Fibroblast of upper back skin (primary cell): ENCODE results near the gene NCOR1.
"Not testable (repeated sequence)": the region's sequence is repeated elsewhere in the genome, so short reads cannot be mapped to it uniquely, and the experiment has no call there.

ENCODE experiments used
- DNase-seq: peaks from one replicate; pipeline ENCODE4 v3.0.0-alpha.2; 2013

The NCOR1 gene

DNA sequence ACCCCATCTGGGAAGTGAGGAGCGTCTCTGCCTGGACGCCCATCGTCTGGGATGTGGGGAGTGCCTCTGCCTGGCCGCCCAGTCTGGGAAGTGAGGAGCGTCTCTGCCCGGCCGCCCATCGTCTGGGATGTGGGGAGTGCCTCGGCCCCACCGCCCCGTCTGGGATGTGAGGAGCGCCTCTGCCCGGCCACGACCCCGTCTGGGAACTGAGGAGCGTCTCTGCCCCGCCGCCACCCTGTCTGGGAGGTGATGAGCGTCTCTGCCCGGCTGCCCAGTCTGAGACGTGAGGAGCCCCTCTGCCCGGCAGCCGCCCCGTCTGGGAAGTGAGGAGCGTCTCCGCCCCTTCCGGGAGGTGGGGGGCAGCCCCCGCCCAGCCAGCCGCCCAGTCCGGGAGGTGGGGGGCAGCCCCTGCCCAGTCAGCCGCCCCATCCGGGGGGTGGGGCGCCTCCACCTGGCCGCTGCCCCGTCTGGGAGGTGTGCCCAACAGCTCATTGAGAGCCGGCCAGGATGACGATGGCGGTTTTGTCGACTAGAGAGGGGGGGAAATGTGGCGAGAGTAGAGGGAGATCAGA lies 69.9 kb downstream of the NCOR1 start:
- DNase-seq, result not testable (repeated sequence)

GRCh38 chr17:16141685-16142084 lies 73.6 kb downstream of the NCOR1 start:
- no peak for DNase-seq

- no peak for DNase-seq
These were observed 74.5 kb downstream of the NCOR1 start for GRCh38 chr17:16140854-16141253.

- no peak for DNase-seq
These were observed 79.9 kb downstream of the NCOR1 start for GRCh38 chr17:16135461-16135860.

DNA sequence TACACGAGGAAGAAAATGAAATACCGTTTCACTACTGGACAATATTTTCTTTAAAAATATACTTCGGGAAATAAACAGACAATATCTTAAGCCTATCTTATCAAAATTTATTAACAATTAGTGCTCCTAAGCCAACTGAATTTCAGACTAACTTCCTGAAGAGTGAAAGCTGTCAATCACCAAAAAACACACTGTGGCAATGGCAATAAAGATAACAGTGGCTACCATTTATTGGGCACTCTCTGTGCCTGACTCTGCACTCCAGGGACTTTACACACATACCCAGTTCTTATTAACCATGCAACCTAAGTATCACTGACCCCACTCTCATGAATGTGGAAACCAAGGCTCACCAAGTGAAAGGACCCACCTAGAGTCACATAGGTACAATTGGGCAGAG lies 83.7 kb downstream of the NCOR1 start:
- DNase-seq, result no peak

GRCh38 chr17:16129441-16130205 lies 85.7 kb downstream of the NCOR1 start:
- no peak for DNase-seq

- DNase-seq, result no peak
These were observed 91.8 kb downstream of the NCOR1 start for GRCh38 chr17:16123531-16123930.

DNA sequence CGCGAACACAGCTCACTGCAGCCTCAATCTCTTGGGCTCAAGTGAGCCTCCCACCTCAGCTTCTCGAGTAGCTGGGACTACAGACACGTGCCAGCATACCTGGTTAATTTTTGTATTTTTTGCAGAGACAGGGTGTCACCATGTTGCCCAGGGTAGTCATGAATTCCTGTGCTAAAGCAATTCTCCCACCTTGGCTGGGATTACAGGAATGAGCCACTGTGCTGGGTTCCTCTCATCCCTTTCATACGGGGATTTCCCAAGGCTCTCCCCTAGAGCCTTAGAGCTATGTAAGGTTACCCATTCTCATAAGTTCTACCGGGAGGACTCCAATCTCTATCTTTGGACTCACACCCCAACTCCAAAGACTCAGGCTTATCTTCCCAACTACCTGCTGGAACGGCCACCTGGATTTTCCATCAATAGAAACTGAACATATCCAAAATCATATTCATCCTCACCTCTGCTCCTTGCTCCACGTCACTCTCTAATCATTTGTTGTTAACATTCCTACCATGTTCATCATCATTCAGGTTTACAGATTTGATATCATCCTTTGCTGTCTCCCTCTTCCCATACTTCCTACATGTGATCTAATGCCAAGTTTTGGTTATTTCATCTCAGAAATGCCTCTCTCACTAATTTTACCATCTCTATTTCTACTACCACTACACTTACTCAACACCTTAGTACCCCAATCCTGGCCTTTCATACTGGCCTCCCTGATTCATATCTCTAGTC lies 92.5 kb downstream of the NCOR1 start:
- no peak for DNase-seq

DNA sequence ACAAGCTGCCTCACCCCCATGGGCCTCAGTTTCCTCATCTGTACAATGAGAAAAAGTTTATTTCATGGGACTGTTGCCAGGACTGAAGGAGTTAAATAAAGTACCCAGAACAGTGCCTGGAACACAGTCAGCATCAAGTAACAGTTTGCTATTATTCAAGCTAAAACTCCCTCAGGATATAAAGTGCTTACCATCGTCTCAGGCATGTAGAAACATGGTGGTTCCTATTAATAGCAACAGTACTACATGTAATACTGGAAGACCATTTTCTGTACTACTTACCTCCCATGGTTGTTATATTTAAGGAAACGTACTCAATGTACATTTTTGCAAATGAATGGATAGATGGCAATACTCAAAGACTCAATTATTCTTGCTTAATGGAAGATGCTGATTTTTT lies 93.4 kb downstream of the NCOR1 start:
- no peak for DNase-seq

GRCh38 chr17:16120937-16121336 lies 94.4 kb downstream of the NCOR1 start:
- DNase-seq, result no peak

DNA sequence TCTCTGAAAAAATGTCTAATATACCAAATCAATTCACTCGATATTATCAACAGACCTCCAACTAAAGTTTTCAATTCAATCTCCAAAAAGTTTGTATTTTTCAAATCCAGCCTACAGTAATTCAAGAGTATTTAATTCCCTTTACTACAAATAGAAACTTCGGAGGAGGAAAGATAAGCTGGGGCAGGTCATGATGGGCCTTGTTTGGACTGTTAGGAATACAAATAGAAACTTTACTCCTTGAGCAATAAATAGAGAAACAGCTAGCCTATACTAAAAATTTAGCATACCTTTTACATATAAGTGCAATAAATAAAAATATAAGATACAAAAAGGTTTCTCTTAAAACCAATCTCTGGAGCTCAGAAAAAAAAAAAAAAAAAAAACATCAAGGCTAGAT lies 98.2 kb downstream of the NCOR1 start:
- no peak for DNase-seq

DNA sequence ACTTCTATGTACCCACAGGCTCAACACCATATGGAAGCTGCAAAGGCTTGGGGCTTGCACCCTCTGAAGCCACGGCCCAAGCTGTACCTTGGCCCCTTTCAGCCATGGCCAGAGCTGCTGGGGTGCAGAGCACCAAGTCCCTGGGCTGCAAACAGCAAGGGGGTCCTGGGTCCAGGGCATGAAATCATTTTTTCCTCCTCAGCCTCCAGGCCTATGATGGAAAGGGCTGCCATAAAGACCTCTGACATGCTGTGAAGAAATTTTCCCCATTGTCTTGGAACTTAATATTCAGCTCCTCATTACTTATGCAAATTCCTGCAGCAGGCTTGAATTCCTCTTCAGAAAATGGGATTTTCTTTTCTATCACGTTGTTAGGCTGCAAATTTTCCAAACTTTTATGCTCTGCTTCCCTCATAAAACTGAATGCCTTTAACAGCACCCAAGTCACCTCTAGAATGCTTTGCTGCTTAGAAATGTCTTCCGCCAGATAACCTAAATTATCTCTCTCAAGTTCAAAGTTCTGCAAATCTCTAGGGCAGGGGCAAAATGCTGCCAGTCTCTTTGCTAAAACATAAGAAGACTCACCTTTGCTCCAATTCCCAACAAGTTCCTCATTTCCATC lies 100.1 kb downstream of the NCOR1 start:
- DNase-seq, result not testable (repeated sequence)

DNA sequence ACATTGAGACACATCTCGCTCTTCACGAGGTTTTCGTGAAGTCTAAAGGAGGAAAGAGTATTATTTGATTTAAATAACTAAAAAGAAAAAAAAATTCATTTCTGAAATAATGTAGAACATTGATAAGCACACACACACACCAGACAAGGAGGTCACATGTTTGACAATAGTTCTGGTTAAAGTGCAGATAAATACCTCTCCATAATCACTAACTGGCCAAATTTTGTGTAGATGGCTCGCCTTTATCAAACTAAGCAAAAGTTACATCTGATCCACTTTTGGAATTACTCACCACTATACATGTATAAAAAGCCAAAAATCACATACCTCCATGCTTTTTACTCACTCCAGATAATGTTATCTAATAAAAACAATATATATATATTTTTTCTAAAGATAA lies 106.5 kb downstream of the NCOR1 start:
- DNase-seq, result no peak

DNA sequence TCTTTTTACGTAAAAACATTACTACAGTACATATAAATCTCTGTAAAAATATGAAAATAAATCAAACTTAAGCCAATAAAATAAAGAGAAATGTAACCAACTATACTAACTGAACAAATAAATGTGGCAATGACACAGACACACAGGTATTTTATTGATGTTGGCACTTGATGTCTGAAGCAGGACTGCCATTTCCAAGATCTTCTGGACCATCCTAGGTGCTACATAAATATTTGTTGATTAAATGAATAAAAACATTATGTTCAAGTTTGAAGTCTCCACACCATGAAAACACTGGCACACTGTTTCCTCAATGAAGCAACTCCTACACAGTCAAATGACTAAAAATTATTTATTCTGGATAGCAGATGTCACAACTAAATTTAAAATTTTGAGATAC lies 106.9 kb downstream of the NCOR1 start:
- no peak for DNase-seq

- no peak for DNase-seq
These were observed 108.1 kb downstream of the NCOR1 start for GRCh38 chr17:16107165-16107770.

- peak; percentile 27 for DNase-seq
These were observed 109.0 kb downstream of the NCOR1 start for GRCh38 chr17:16106161-16106891.

DNA sequence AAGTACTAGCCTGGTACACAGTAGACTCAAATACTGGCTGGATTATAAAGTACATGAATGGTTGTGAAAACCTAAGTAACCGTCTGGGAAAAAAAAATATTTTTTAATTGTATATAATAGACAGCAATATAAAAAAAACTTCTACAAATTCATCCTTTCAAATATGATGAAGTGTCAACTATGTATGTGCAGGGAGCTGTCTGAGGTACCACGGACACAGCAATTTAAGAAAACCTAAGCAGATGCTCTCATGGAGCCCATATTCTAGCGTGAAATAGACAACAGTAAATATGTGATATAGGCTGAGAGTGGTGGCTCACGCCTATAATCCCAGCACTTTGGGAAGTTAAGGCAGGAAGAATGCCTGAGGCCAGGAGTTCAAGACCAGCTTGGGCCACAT lies 111.1 kb downstream of the NCOR1 start:
- no peak for DNase-seq

DNA sequence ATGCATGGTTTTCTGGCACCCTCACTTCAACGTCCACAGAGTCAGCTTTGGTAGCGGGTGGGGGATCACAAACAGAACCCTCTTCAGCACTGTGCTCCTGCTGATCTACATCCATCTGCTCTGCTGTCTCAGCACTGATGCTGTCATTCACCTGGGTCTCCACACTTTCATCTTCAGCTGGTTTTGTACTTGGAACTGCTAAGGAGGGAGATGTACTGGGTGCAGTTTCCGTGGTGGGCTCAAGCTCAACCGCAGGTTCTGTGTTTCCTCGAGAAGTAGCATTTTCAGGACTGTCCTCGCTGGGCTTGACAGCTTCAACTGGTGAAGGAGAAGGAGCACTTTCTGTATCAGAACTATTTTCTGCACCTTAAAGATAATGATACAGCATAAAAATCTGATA lies 113.9 kb downstream of the NCOR1 start:
- no peak for DNase-seq

- DNase-seq, result no peak
These were observed 114.5 kb downstream of the NCOR1 start for GRCh38 chr17:16100737-16101400.

DNA sequence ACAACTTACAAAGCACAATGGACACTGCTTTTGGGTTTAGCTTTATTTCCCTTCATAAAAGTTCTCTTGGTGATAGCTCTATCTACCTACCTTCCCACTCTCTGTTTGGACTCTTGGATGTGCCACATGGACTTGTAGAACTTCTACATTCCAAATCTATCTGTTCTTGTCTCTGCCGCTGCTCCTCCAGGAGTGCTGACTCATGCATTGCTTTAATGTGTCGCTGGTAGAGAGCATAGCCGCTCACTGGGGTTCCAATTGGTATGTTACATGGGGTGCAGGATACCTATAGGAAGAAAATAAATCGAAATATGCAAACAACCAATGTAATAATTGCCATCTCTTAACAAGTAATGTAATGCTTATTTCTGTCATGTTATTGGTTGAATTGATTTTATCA lies 123.6 kb downstream of the NCOR1 start:
- peak; percentile 7 for DNase-seq

DNA sequence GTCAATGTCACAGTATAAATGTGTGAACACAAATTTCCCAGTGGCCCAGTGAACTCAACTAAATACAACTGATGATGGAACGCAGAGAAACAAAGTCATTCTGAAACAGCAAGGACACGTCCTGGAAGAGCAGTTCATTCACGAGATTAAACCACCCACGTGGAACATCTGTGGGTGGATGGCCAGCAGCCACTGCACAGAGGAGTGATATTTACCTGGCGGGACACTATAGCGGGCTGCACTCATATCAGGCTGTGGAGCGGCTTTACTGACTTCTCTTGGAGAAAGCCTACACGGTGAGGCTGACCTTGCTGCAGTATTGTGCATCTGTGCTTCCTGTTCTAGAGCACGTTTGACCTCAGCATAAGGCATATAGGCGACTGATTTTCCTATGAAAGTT lies 128.4 kb downstream of the NCOR1 start:
- DNase-seq, result no peak
